RWPE2 (cell line): ENCODE measurements around the gene SLC38A1.

Source experiments
- ATAC-seq: fragments of 200-7000 bp; cut with Tn5 transposase; 3 replicates; pipeline ENCODE4 v1.9.1; 2021; ENCODE audit warnings: low read depth
- DNase-seq: peaks from one replicate; pipeline ENCODE4 v3.0.0-alpha.2; 2020; ENCODE audit warnings: low spot score
- H3K27ac ChIP-seq: fragments of 450-650 bp; 2 replicates; pipeline ENCODE4 v1.5.1; 2017; ENCODE audit warnings: mild to moderate bottlenecking; ENCODE audit not compliant: poor library complexity, severe bottlenecking
- H3K27me3 ChIP-seq: fragments of 250-450 bp; sonication (Bioruptor Pico); 2 replicates; pipeline ENCODE4 v1.5.1; 2021; ENCODE audit warnings: mild to moderate bottlenecking, moderate library complexity; ENCODE audit not compliant: insufficient read depth, poor library complexity, severe bottlenecking
- H3K36me3 ChIP-seq: fragments of 250-450 bp; sonication (Bioruptor Pico); 2 replicates; pipeline ENCODE4 v1.5.1; 2020; ENCODE audit warnings: low read depth, mild to moderate bottlenecking, moderate library complexity
- H3K4me1 ChIP-seq: fragments of 250-450 bp; sonication (Bioruptor Pico); 2 replicates; pipeline ENCODE4 v1.5.1; 2021; ENCODE audit warnings: mild to moderate bottlenecking, moderate library complexity; ENCODE audit not compliant: insufficient read depth, poor library complexity, severe bottlenecking
- H3K4me3 ChIP-seq: fragments of 250-450 bp; sonication (Bioruptor Pico); 2 replicates; pipeline ENCODE4 v1.5.1; 2021; ENCODE audit warnings: mild to moderate bottlenecking, moderate library complexity; ENCODE audit not compliant: severe bottlenecking
- H3K9me3 ChIP-seq: fragments of 250-450 bp; sonication (Bioruptor Pico); 2 replicates; pipeline ENCODE4 v1.5.1; 2021; ENCODE audit warnings: mild to moderate bottlenecking, moderate library complexity; ENCODE audit not compliant: severe bottlenecking
- CTCF ChIP-seq: fragments of 450-650 bp; IDR thresholded peaks from one replicate; pipeline ENCODE4 v1.5.1; 2017; ENCODE audit warnings: mild to moderate bottlenecking, moderate library complexity; ENCODE audit not compliant: poor library complexity, severe bottlenecking

SLC38A1 gene

GRCh38 chr12:46234000-46234399, 34.8 kb downstream of the SLC38A1 start:
- Histone ChIP-seq H3K4me1 (no peaks in the 10 kb centered on the region), H3K27me3 (no peaks in the 10 kb centered on the region), H3K9me3 (no peaks in the 10 kb centered on the region), H3K4me3 (no peak overlapping the region), H3K36me3 (peaks cover 98% of the 10 kb centered on the region), H3K27ac (no peak overlapping the region)
- no peak for DNase-seq
- no peak for TF ChIP-seq CTCF
- ATAC-seq, result no peak

GRCh38 chr12:46233423-46233822, 35.4 kb downstream of the SLC38A1 start:
- H3K4me3 ChIP-seq, result no peak overlapping the region

DNA sequence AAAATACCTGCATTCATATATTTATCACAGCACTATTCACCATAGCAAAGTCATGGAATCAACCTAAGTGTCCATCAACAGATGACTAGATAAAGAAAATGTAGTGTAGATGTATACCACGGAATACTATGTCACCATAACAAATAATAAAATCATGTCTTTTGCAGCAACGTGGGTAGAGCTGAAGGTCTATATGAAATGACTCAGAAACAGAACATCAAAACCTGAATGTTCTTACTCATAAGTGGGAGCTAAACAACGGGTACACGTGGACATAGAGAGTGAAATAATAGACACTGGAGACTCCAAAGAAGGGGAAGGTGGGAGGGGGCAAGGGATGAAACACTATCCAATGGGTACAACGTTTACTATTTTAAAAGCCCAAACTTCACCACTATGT, 37.9 kb downstream of the SLC38A1 start:
- H3K4me1 ChIP-seq, result no peaks in the 10 kb centered on the region
- DNase-seq (no peak), ATAC-seq (no peak)
- no peaks in the 10 kb centered on the region for H3K27me3 ChIP-seq
- no peak for TF ChIP-seq CTCF
- no peak overlapping the region for H3K4me3 ChIP-seq
- H3K27ac ChIP-seq, result no peak overlapping the region
- peaks cover 95% of the 10 kb centered on the region for H3K36me3 ChIP-seq
- H3K9me3 ChIP-seq, result no peaks in the 10 kb centered on the region

More at GRCh38 chr12:46233423-46233822, 35.4 kb downstream of the SLC38A1 start:
- no peaks in the 10 kb centered on the region for H3K9me3 ChIP-seq
- no peak for DNase-seq
- H3K36me3 ChIP-seq, result peaks cover 98% of the 10 kb centered on the region
- TF ChIP-seq CTCF, result no peak
- H3K27me3 ChIP-seq, result no peaks in the 10 kb centered on the region
- H3K27ac ChIP-seq, result no peak overlapping the region
- no peaks in the 10 kb centered on the region for H3K4me1 ChIP-seq
- ATAC-seq, result no peak

GRCh38 chr12:46230306-46230705, 38.5 kb downstream of the SLC38A1 start:
- DNase-seq, result no peak
- no peaks in the 10 kb centered on the region for H3K27me3 ChIP-seq
- TF ChIP-seq CTCF, result no peak
- no peak for ATAC-seq
- H3K9me3 ChIP-seq, result no peaks in the 10 kb centered on the region
- no peak overlapping the region for H3K27ac ChIP-seq
- H3K4me1 ChIP-seq, result no peaks in the 10 kb centered on the region
- no peak overlapping the region for H3K4me3 ChIP-seq
- peaks cover 95% of the 10 kb centered on the region for H3K36me3 ChIP-seq

GRCh38 chr12:46227616-46228015, 41.2 kb downstream of the SLC38A1 start:
- Histone ChIP-seq H3K9me3 (no peaks in the 10 kb centered on the region), H3K27me3 (no peaks in the 10 kb centered on the region), H3K27ac (no peak overlapping the region), H3K4me1 (peaks cover 8% of the 10 kb centered on the region), H3K36me3 (peaks cover 97% of the 10 kb centered on the region), H3K4me3 (no peak overlapping the region)
- no peak for TF ChIP-seq CTCF
- no peak for ATAC-seq
- no peak for DNase-seq
